Activated gamma-delta T cell treated with Interleukin-2 at 50 U/mL for 16 hours (primary cell): ENCODE results near the gene ESR1.

Source experiments
- DNase-seq: peaks from one replicate; pipeline ENCODE4 v3.0.0-alpha.2; 2020

ESR1 gene

DNA sequence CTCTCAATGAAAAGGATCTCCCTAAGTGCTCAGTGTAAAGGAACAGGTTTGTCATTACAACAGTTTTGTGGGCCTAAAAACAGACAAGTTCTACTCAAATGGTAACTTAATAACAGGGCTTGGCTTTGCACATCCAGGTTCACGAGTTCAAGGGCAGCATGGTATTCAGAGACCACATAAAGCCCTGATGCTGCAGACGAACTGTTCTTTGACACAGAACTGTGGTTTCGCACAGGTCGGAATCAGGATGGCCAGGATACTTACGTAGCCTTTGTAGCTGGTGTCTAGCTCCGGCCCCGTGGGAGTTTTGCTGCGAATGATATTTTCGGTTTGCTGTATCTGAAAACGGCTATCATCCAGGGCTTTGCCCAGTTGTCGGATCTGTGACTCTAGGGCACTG lies 335.9 kb downstream of the ESR1 start:
- no peak for DNase-seq

DNA sequence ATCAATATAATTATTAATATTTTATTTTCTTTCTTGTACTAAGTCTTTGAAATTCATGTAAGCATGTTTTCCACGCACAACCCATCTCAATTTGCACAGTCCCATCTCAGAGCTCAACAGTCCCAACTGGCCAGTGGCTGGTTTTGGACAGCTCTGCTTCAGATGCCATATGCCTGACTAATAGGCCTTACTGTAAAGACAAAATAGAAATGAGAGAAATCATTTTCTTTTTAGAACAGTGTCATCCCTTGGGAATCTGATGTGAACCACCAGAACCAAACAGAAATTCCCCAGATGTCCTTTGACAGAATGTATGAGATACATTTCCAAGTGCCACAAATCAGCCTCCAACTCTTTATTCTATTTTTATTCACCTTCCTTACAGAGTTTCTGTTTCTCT lies 338.9 kb downstream of the ESR1 start:
- no peak for DNase-seq

DNA sequence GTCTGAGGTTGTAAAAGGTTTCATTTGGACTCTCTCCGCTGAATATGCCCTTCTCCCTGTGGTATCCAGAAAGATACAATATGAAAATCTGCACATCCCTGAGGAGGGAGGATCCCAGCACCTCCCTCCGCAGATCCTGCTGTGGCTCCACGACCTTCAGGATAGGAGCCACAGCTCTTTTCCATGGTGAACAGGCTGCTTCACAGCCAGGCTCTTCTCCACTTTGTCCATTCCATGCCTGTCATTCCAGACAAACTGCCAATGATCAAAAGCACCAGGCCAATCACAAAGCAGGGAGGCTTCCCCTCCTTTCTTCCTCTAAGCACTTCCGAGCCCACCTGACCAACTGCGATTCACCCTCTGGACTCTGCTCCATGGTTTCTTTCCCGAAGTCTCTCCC lies 339.8 kb downstream of the ESR1 start:
- DNase-seq: no peak

DNA sequence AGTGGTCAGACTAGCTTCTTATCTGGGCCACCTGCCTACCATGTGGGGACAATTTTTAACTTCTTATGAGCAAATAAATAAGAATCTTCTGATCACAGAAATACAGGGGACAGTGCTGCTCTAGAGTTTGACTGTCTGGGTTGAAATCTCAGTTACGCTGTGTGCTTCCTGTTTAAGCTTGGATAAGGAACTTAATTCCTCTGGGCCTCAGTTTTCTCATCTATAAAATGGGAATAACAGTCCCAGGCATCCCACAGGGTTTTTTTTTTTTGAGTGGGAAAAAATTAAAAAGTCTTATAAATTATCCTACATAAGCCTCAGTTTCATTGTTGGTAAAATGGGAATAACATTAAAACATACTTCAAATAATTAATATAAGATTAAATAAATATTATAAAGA lies 340.9 kb downstream of the ESR1 start:
- no peak for DNase-seq

DNA sequence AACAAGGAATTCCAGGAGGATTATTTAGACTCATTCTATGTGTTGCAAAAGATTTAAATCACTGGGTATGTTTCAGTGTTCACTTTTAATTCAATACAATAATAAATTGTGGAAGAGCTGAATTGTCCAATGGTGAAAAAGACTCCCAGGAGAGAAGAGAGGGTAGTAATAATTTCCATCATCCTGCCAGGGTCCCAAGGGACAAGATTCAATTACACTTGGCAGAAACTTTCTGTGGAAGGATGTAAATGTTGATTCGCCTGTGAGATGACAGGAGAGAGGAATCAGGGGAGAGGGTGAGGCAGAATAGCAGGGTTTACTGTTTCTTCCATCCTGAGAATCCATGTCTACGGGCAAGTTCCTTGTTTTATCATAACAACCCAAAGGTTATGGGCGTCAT lies 342.7 kb downstream of the ESR1 start:
- no peak for DNase-seq

DNA sequence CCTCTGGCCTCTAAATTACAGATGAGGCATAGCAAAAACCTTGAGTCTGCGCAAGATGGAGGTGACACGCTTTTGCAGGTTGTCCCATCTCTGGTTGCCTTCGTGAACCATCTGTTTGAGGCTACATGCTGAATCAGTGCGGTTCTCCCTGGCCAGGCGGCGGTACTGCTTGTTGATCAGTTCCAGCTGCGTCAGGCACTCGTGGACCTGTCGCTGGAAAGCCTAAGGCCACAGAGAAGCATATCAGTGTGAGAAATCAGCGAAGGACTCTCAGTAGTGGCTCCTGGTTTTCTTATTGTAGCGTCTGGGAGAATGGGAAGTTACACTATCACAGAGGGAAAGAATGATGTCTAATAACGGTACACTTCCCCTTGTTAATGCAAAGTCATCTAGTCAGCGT lies 344.4 kb downstream of the ESR1 start:
- no peak for DNase-seq

DNA sequence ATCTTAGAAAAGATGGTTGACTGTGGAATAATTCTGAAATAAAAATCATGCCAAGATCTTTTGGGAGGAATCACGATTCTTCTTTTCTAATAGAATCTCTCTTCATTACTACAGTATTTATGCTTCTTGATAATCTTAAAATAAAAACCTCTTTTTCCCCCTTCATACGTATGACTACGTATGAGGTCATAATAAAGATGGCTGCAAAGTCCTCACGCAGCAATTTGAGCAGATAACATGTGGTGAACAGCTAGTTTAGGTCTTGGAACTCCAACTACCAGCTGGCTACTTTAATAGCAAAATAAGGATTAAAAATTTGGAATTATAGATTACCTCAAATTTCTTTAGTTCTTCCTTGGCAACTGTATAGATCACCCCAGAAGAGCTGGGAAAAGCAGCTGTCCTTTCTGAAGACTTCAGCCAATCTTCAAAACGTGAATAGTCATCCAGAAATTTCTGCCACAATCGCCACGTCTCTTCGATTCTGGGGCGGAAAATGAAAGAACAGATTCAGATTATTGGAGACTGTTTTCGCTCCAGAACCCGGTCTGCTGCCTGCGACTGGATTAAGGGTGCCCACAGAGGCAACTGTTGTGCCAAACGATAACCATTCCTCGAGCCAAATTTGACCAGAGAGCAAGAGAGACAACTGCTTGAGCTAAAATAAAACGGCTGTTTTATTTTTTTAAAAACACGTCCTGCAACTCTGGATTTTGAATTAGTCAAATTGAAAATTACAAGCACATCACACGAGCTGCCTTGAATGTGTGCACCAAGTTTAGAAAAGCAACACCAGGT lies 347.3 kb downstream of the ESR1 start:
- no peak for DNase-seq

DNA sequence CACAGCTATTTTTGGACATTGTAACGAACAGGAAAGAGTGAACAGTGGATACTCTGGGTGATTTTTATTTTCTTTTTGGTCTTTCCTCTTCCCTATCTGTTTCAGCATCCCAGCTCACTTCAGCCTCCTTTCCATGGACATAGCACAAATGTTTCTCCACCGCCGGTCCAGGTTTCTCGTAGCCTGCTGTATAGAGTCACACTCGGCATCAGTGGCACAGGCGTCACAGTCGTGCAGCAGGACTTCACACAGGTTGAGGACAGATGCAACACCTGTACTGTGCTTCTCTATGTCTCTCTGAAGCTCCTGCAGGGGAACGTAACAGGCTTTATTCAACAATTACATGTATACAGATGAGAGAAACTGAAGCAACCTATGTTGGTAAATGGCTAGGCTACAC lies 348.3 kb downstream of the ESR1 start:
- DNase-seq: no peak

DNA sequence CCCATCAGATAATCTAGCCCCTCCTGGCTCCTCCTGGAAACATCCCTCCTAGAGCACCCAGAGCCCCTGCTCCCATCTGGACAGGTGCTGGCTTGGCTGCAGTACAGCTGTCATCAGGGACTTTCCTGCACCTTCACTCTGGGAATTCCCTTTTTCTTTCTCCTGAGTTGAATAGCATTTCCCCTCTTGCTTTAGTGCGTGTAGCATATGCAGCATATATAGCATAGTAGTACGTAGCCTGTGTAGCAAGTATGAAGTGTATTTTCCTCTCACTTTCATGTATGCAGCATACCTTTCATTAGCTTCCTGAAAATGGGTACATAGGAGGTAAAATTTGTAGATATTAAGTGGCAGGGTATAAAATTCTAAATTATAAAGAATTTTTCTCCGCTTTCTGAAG lies 352.9 kb downstream of the ESR1 start:
- no peak for DNase-seq

DNA sequence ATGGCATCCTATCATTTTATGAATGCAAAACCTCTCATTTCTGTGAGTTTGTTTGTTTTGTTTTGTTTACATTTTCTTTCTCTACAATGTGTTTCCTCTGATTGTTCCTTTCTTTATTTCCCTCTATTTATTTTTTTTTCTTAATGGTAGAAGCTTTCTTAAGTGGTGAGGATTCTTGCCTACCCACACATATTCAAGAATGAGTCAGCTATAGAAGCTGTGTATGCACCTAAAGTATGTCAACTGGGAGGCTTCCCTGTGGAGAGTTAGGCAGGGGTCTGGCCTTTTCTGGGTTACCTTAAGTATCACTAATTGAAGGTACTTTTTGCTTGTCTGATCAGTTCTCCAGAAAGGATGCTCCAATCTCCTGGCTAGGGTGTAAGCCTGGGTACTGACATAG lies 354.0 kb downstream of the ESR1 start:
- no peak for DNase-seq

DNA sequence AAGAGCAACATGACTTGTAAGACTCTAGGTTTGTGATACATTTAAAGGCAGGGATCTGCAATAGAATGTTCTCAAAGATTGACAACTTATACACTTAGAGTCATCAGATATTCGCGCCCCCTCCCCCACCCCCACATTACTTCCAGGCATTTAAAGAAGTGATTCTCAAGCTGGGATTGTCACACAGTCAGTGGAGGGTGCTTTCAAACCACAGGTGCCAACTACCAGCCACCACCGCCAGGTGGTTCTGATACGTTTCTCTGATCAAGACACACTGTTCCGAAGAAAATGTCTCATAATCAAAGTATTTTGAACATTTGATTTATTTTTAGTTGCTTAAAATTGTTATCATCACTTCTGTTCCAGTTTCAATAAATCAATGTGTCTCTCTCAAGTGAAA lies 357.5 kb downstream of the ESR1 start:
- no peak for DNase-seq

DNA sequence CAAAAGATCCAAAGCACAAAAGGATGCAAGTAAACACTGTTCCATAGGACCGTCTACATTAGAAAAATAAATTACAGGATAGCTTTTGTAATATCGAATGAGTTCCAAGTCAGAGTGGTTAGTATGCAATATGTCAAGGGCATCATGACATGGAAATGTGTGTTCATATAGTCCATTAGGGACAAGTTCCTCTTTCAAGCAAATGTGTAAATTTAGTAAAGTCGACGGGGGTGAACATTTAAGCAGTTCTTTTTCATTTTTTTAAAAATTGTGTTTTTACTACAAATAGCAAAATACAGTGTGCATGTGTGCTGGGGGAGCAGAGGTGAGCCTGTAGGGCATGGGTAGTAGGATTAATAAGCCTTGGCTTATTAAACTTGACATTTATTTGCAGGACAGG lies 359.0 kb downstream of the ESR1 start:
- no peak for DNase-seq

DNA sequence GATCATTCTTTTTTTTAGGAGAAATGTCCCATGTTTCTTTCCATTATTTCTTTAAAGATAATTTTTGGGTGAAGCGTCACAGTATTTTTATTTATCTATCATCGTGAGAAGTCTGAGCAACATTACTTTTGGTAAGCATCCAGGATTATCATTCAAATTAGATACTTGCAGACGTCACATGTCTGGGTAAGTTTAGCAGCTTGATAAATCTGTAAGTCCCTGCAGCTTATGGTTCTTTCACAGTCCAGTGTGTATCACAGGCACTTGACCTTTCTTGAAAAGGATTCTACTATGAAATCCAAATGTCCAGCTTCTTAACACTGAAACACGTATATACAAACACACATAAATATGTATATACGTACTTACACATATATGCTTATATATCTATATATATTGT lies 359.4 kb downstream of the ESR1 start:
- no peak for DNase-seq

DNA sequence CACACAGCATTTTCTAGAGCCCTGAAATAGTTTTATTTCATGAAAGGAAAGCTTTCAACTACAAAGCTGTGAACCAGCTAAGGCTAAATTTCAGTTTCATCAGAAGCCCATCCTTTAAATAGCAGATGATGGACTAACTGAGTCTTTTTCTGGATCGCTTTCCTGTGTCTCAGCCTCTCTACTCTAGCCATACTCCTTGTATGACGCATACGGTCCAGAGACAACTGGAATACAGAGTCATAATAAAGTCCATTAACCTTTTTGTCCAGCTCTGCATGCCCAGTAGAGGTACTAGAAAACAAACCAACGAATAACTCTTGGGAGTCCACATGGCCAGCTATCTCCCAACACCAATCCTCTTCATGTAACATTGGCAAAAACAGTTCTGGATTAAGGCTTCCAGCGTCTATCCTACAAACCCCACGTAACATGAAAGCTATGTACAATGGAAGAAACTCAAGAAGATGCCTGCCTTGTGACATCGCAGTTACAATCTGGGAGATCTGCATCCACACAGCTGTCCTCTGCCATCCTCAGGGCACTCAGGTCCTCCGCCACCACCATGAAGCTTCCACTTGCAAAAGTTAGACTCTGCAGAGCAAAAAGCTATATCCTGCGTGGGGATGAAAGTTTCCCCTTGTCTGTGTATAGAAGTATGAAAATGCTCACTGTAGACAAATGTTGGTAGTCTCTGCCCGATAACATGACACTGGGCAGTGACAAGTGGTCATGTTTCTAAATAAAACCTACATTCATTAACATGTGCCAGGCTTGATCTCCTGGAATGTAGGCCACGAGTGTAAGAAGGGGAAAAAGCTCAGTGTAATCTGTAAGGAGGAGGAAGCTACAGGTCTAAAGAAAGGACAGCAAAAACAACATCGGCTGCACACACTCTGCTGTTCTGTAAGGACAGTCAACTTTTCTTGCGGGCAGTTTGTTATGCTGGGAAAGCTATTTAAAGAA lies 360.4 kb downstream of the ESR1 start:
- DNase-seq: no peak

DNA sequence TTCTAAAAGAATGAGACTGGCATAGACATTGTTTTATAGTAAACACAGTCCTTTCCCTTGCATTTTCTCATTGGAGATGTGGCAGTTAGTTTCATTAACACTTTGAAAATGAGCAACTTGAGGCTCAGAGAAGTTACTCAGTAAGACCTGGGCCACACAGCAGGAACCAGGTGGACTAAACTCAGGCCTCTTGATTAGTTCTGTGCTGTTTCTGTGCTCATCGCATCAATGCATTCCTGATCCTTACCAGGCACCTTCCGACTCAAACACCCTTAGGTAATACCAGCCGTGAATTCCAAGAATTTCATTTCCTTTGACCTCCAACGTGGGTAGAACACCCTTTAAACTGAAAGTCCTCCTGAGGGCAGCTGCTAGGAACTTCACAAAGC lies 362.8 kb downstream of the ESR1 start:
- no peak for DNase-seq

DNA sequence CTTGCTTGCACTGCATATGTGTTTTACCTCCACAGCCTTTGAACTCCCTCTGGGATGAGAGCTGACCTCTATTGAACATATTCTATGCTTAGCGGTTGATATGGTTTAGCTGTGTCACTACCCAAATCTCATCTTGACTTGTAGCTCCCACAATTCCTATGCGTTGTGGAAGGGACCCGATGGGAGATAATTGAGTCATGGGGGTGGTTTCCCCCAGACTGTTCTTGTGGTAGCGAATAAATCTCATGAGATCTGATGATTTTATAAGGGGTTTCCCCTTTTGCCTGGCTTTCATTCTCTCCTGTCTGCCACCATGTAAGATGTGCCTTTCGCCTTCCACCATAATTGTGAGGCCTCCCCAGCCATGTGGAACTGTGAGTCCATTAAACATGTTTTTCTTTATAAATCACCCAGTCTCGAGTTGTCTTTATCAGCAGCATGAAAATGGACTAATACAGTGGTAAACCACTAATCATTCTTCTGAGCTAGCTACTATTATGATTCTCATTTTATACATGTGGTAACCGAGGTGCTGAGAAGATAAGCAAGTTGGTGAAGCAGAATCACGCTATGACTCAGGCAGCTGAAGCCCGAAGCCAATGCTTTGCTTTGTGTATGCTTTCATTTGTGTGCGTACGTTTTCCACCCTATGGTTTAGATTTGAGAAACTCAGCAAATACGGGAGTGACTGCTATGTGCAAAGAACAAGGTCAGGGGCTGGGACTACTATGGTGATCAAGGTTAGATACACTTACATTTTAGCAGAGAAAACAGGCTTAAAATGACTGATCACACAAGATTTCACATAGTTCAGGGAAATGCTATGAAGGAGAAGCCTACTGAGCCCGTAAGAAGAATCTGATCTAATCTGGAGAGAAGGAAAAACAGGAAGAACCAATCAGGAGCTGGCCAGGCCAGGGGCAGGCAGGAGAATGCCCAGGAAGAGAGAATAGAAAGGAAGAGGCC lies 363.5 kb downstream of the ESR1 start:
- DNase-seq: peak; percentile 34

DNA sequence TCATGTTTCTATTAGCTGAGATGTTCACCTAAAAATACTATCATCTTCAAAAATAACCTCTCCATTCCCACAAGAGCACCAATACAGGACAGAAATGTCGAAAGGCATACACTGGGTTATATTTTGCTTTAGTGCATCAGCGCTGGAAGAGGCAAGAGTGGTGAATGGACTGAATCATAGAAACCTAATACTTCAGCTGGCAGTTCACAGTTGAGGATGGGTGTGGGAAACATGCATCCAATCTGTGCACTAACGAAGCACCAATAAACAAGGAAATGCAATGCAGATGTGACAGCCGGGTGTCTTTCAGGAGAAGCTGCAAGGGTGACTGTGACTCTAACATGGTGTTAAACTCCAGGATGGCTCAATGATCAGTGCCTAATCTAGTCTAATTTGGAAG lies 365.8 kb downstream of the ESR1 start:
- DNase-seq: no peak

DNA sequence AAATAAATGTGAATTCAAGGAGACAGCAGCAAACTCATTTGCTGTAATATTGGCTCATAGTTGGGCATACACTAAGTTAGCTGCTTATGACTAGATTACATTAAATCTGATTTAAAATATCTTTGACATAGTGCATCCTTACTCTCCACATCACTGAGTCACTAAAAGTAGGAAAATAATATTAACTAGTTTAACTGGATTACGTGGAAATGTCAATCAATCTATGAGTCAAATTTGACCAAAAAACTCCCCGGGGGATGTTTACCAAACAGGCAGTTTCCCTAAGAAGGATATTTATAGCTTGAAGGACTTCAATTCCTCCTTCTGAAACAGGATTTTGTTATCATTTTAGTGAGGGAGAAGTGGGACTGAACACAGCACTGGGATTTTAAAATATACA lies 366.5 kb downstream of the ESR1 start:
- DNase-seq: no peak

DNA sequence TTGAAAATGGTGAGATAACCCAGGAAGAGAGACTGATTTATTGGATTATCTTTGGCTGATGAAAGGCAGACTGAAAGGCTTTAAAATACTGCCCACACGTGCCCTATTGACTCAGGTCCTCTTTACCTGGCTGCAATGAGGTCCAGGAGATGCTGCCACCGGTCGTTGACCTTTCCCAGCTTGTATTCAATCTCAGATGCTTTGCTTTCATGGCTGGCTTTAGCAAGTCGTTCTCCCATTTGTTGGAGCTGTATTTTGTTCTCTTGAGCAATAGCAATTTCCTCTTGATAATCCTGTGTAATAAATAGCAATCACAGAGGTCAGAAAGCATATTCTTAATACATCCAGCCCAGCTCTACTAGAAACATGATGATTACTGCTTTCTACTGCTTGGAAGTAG lies 368.8 kb downstream of the ESR1 start:
- DNase-seq: no peak
